GM12891 (cell line): ENCODE results near the gene SLC8A1.

Experiments used
- POLR2A ChIP-seq: IDR thresholded peaks from 2 replicates; pipeline ENCODE4 v1.6.1; 2011; ENCODE audit warnings: low read depth, low read length, control low read depth
- SPI1 ChIP-seq: IDR thresholded peaks from 2 replicates; pipeline ENCODE4 v1.6.1; 2011; ENCODE audit warnings: low read depth, low read length, control low read depth
- TAF1 ChIP-seq: IDR thresholded peaks from 2 replicates; pipeline ENCODE4 v1.6.1; 2011; ENCODE audit warnings: low read depth, low read length, control low read depth

DNA sequence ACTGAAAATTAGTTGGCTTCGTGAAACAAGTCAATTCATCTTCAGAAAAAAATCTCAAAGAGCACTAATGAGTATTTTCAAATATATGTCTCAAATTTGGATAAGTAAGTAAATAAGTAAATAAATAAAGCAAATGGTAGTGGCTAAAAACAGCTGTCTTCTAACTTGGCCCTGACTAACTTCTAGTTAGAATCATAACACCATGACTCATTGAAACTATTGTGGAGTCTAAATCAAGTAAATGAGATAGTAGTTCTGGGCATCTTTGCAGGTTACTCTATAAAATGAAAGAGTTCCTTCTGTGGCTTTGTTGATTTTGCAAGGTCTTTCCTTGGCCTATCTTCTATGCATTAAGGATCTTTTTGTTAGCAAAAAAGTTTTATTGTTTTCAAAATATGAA lies 110.7 kb downstream of the SLC8A1 start:
- TF ChIP-seq SPI1: no peak
- TF ChIP-seq POLR2A: no peak
- no peak for TF ChIP-seq TAF1
